ENCODE data around the gene COX6B2. TPM values are rescaled to one million over a fixed set of nuclear protein-coding genes. Genes with fewer than 3 reads are reported as not detected.

The COX6B2 gene
- total and polyA plus RNA-seq, 4 donors, result not detected

GRCh38 chr19:55310498-55310897 is 44.0 kb downstream of the COX6B2 start:
- no peaks in the 10 kb centered on the region for H3K4me1 ChIP-seq (ENCODE audit: control insufficient read depth in 4 of 4, insufficient read depth in 4 of 4, low read length in 3 of 4)
- H3K27me3 ChIP-seq (ENCODE audit: control insufficient read depth in 4 of 4, insufficient read depth in 4 of 4, low read length in 3 of 4), result peaks cover 0 to 4% (median 0%) of the 10 kb centered on the region in 4 donors
- H3K4me3 ChIP-seq (ENCODE audit: low read depth in 1 of 3, low read length in 3 of 3), result no peak overlapping the region
- no peaks in the 10 kb centered on the region for H3K9me3 ChIP-seq (ENCODE audit: control insufficient read depth in 4 of 4, low read length in 3 of 4)
- TF ChIP-seq TAF1 (conservative IDR thresholded peaks at IDR 0.05), result no peak
- TF ChIP-seq ZBTB33 (IDR thresholded peaks at IDR 0.05), result no peak
- TF ChIP-seq JUND (IDR thresholded peaks at IDR 0.05), result no peak
- TF ChIP-seq RXRA (IDR thresholded peaks at IDR 0.05), result no peak
- no peak for TF ChIP-seq CTCF (IDR thresholded peaks at IDR 0.05; ENCODE audit: low read depth, low read length, missing input control)
- no peak for TF ChIP-seq ATF3 (IDR thresholded peaks at IDR 0.05)
- no peak for TF ChIP-seq RAD21 (IDR thresholded peaks at IDR 0.05)
- no peak for TF ChIP-seq GABPA (IDR thresholded peaks at IDR 0.05 in 1 of 2, conservative IDR thresholded peaks at IDR 0.05 in 1 of 2)
- no peak for TF ChIP-seq FOXA2 (IDR thresholded peaks at IDR 0.05)
- no peak for TF ChIP-seq FOXA1 (IDR thresholded peaks at IDR 0.05)
- TF ChIP-seq HNF4A (conservative IDR thresholded peaks at IDR 0.05), result no peak
- no peak for TF ChIP-seq YY1 (IDR thresholded peaks at IDR 0.05)
- H3K9ac ChIP-seq (ENCODE audit: low read depth in 1 of 2, low read length in 2 of 2), result no peak overlapping the region
- WGBS, result 81% methylated on average over 7 of the region's 7 CpGs
- no peak overlapping the region for H3K27ac ChIP-seq (ENCODE audit: low read depth in 1 of 2, low read length in 2 of 2)
- DNase-seq (ENCODE audit: low spot score), result no peak
- H3K36me3 ChIP-seq (ENCODE audit: control insufficient read depth in 4 of 4, insufficient read depth in 3 of 4, low read depth in 1 of 4, low read length in 3 of 4), result no peaks in the 10 kb centered on the region

GRCh38 chr19:55309448-55309847 is 45.1 kb downstream of the COX6B2 start:
- TF ChIP-seq REST (IDR thresholded peaks at IDR 0.05) (no peak), EGR1 (IDR thresholded peaks at IDR 0.05; ENCODE audit: low read depth in 2 of 2) (no peak), HNF4A (conservative IDR thresholded peaks at IDR 0.05) (no peak), ZBTB33 (IDR thresholded peaks at IDR 0.05) (no peak)
- 90% methylated on average over 5 of the region's 5 CpGs for WGBS
- Histone ChIP-seq H3K27ac (ENCODE audit: low read depth in 1 of 2, low read length in 2 of 2) (no peak overlapping the region), H3K9ac (ENCODE audit: low read depth in 1 of 2, low read length in 2 of 2) (no peak overlapping the region), H3K36me3 (ENCODE audit: control insufficient read depth in 4 of 4, insufficient read depth in 3 of 4, low read depth in 1 of 4, low read length in 3 of 4) (no peaks in the 10 kb centered on the region), H3K4me1 (ENCODE audit: control insufficient read depth in 4 of 4, insufficient read depth in 4 of 4, low read length in 3 of 4) (no peaks in the 10 kb centered on the region), H3K9me3 (ENCODE audit: control insufficient read depth in 4 of 4, low read length in 3 of 4) (no peaks in the 10 kb centered on the region), H3K4me3 (ENCODE audit: low read depth in 1 of 3, low read length in 3 of 3) (no peak overlapping the region), H3K27me3 (ENCODE audit: control insufficient read depth in 4 of 4, insufficient read depth in 4 of 4, low read length in 3 of 4) (peaks cover 0 to 4% (median 0%) of the 10 kb centered on the region in 4 donors)
- no peak for DNase-seq (ENCODE audit: low spot score)
